Left cardiac atrium (tissue), 4 donors: ENCODE results near the gene IL26. TPM values are rescaled to one million over a fixed set of nuclear protein-coding genes. Genes with fewer than 3 reads are reported as not detected.

Source experiments
- ATAC-seq, 2 donors: fragments of 200-7000 bp; cut with Tn5 transposase; one replicate each; pipeline ENCODE4 v1.9.1; 2020; ENCODE audit warnings: mild to moderate bottlenecking in 2 of 2, moderate library complexity in 2 of 2
- DNase-seq: peaks from one replicate; pipeline ENCODE4 v3.0.0-alpha.2; 2020
- intact Hi-C, 2 donors: fragments of 100-400 bp; cut with DNase I; formaldehyde crosslinking; loops; one replicate each; pipeline versions ENCODE4 v1.14.1 to v1.15.1; 2022 to 2023
- long read RNA-seq: library from polyadenylated mRNA; unstranded; transcript quantifications from one replicate; pipeline ENCODE4 v2.0.0, GENCODE V29; 2021
- total RNA-seq, 2 donors: library from RNA; stranded (reverse); fragmentation: NEBNext Ultra II Directional; extraction: Animal tissue kit (Norgen Biotek cat#: 25700); gene quantifications; one replicate each; pipeline ENCODE4 v1.2.1, GENCODE V29; 2021
- donor health status: DM: no; HTN: yes; CAD: no.
- donor health status: DM: no; HTN: yes; CAD: no; lungs with severe emphysema.
- donor health status: DM: yes; HTN: yes; CAD: no.
- donor health status: Dilated cardiomyopathy.

IL26 gene, protein sequence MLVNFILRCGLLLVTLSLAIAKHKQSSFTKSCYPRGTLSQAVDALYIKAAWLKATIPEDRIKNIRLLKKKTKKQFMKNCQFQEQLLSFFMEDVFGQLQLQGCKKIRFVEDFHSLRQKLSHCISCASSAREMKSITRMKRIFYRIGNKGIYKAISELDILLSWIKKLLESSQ
- total RNA-seq = not detected
- long read RNA-seq = 0 reads

DNA sequence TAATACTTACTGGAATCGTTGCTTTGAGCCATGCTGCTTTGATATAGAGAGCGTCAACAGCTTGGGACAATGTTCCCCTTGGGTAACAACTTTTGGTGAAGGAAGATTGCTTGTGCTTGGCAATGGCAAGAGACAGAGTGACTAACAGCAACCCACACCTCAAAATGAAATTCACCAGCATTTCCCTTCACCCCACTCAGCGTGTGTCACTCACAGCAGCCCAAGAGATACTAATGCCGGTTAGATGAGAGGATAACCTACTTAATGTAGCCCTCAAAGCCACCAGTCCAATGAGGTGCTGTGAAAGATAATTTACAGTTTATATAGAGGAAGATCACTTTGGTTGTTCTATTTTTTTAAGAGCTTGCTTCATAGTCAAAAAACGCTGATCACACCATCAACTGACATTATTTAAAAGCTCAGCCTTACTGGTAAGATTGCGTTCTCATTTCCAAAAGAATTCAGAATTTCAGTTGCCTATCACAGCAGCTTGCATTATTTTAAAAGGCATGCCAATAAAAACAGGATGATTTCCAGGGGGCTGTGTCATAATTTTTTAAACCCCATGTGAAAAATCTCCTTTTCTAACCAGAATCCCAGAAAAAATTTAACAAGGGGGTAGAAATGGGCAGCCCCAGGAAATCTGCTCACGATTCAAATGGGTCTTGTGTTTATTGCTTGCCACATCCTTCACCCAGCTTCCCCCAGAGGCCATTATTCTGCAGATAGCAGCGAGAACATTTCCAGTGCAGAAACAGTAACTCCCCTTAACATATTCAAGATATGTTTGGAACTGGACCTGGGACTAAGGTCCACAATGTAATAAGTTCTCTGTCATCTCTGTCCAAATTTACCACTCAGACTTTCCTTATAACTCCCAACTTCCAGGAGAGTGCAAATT is at the start of gene IL26:
Gene IL26, minus strand, starts transcription at position 235 of the 901 bp plus-strand sequence. Its CDS starts 54 bp downstream, at position 181.
- no peak for DNase-seq
- no peak for ATAC-seq
- intact Hi-C loops = no loop called here

DNA sequence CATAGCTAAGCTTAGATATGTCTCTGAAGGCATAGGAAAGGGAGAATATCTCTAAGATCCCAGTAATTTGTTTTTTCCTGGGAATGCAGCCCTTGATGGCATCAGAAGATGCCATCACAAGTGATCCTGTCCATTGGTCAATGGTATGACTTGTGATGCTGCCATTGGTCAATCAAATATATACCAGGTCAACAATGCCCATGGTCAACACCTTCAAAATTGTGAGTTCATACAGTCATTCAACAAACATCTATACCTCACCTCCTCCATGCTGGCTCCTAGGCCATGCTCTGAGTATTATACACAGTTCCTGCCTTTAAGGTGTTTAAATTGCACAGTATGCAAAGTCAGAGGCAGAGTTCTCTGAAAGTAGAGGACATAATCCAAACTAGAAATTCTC is 47.1 kb upstream of the IL26 start:
- intact Hi-C loops = no loop called here
- DNase-seq (no peak), ATAC-seq (no peak)

DNA sequence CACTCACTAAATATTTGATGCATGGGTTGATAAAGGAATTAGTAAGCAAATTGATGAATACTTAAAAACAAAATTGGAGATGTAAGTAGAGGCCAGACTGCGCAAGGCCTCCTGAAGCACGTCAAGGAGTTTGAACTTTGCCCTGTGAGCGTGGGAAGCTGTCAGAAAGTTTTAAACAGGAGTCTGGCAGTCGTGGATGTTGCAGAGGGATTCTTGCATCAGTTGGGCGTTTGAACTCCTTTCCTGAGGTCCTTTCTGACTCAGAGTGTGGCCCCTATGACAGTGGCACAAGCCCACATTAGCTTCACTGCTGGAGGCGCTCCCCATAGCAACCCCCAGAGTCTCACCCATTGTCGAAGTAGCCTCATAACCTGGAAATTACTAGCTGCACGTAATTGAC is 45.7 kb upstream of the IL26 start:
- DNase-seq (no peak), ATAC-seq (no peak)
- intact Hi-C loops = no loop called here

DNA sequence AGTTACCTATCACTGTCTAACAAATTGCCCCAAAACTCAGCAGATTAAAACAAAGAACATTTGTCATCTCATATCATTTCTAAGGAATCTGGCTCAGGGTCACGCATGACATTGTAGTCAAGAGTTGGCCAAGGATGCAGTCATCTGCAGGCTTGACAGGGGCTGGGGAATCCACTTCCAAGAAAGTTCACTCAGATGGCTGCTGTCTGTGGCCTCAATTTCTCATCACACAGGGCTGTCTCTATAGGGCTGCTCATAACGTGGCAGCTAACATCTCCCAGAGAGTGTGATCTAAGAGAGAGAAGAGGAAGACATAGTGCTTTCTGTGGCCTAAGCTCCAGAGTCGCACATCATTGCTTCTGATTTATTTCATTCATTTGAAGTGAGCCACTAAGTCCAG is 44.7 kb upstream of the IL26 start:
- no peak for ATAC-seq
- intact Hi-C loops = no loop called here
- DNase-seq = no peak

DNA sequence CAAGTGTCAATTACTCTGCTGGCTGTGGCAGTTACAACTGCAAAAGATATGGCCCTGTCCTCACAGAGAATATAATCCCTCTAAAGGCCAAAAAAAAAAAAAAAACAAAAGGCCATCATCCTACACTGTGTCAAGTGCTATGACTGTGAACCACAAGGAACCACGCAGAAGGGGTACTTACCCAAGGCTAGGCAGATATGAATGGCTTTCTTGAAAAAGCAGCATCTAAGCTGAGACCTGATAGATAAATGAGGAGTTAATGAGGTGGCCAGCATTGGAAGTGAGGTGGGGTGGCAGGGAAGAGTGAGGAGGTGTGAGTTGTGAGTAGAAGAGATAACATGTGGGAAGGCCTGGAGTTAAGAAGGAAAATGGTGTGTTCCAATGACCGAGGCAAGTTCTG is 44.2 kb upstream of the IL26 start:
- no peak for DNase-seq
- no peak for ATAC-seq
- intact Hi-C loops = no loop called here

DNA sequence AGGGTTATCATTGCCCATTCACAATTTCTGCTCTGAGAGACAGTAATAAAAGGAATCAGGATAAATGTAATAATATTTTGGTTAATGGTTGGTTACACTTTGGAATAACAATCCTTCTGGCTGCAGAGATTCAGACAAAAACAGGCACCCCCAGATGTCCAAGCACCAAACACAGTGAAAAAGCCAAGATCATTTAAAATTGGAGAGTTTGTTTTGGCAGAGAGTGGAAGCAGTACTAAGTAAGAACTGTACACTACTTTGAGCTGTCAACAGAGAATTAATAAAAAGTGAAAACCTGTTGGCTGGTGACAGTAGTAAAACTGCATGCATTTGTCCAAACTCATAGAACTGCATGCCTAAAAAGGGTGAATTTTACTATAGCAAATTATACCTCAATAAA is 43.4 kb upstream of the IL26 start:
- DNase-seq (no peak), ATAC-seq (no peak)
- intact Hi-C loops = no loop called here

DNA sequence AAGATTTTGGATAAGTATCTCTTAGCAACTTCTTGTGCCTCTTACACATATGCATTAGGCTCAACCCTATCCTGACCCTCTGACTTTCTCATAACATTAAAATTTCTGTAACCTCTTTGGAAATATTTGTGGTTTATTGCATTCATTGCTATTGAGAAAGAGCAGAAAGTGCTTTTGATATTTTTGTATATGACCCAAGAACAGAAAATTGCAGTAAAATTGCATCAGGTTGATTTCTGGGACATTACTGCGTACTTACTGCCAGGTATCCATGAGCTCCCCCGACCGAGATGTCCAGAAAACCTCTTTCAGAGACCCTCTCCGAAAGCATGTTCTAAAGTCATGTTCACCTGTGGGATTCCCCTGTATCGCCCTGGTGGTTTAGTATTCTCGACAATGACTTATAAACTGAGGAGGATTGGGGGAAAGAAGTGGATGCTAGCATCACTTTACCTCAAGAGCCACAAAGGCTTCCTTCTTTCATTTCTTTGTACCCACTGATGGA is 42.3 kb upstream of the IL26 start:
- intact Hi-C loops = no loop called here
- no peak for DNase-seq
- ATAC-seq = no peak

DNA sequence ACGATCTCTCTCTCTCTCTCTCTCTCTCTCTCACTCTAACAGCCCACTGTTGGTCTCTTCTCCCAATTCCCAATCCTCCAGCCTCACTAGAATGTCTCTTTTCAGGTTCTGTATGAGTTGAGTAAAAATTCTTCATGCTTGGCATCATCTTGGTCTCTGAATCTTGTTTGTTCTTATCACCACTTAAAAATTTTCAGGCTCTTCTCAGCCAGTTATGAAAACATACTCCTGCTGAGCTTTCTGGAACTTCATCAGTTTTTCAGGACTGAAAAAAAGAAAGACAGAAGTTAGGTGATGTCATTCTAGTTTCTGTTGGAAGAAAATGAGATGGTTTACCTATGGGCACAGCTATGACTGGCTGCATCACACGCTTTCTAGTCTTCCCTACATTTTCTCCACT is 39.2 kb upstream of the IL26 start:
- intact Hi-C loops = no loop called here
- DNase-seq = no peak
- ATAC-seq = peak in 1 of 2 donors; percentile 63

DNA sequence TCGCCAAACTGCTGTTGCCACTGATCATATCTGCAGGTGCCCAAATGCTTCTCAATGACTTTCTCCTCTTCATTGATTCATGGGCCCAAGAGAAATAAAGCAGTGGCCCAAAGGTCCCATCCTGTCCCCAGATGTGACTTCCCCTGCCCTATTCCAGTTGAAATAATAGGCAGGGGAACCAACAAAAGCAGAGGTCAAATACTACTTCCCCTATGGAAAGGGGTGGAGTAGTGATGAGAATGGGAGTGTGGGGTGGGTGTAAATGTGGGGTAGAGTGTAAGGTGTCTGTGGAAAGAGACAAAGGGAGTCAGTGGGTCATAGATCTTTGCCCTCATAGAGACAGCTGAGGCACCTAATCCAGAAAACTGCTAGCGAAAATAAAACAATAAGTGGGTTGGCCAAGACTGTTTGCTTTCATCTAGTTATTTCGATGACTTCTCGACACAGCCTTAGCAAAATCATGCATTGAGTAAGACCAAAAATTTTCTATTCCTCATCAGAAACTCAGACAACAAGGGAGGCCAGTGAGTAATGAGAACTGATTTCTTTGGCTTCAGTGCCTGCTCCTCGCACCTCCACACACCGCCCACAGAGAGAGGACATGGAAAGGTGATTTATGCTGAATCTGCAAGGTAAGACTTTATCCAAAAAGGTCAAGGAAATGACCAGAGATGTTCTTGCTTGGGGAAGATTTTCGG is 38.7 kb upstream of the IL26 start:
- DNase-seq (no peak), ATAC-seq (peak; percentile 50 to 88)
- intact Hi-C loops = no loop called here

DNA sequence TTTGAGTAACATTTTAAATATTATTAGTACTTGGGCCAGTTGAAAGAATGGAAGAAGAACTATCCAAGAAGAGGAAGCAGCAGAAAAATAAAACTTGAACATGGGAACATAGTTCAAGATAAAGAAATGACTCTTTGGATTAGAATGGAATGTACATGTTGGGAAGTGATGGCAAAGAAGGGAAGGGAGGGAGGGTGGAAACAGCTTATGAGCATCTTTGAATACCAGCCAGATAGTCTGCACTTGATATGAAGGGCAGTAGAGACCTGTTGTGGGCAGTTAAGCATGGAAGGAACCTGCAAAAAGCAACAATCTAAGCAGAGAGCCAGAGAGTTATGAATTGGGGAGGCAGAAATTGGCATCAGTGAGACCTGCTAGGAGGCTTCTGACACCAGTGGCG is 37.8 kb upstream of the IL26 start:
- intact Hi-C loops = no loop called here
- no peak for DNase-seq
- ATAC-seq = peak in 1 of 2 donors; percentile 73

DNA sequence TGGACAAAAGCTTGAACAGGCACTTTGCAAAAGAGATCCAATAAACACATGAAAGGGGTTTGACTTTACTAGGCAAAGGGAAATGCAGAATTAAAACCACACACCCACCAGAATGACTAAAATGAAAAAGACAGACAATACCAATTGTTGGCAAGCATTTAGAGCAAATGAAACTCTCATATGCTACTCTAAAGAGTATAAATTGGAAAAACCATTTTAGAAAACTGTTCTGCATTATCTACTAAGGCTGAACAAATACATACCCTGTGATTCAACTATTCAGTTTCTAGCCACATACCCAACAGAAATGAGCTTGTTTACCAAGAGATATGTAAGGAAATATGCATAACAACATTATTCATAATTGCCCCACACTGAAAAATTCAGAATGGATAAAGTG is 36.3 kb upstream of the IL26 start:
- ATAC-seq (no peak), DNase-seq (no peak)
- intact Hi-C loops = no loop called here

DNA sequence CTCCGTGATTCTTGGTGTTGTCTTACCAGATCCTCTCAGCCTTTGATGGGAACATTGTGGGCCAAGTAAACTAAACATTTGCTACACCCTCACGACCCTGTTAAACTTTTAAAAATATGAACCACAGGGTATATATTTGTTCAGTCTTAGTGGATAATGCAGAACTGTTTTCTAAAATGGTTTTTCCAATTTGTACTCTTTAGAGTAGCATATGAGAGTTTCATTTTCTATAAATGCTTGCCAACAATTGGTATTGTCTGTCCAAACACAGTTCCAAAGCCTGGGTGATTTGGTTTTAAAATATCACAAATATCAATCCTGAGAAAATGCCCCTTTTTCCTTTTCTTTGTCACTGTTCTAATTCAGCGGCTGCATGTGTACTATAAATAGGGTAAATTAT is 34.5 kb upstream of the IL26 start:
- ATAC-seq (no peak), DNase-seq (no peak)
- intact Hi-C loops = no loop called here

DNA sequence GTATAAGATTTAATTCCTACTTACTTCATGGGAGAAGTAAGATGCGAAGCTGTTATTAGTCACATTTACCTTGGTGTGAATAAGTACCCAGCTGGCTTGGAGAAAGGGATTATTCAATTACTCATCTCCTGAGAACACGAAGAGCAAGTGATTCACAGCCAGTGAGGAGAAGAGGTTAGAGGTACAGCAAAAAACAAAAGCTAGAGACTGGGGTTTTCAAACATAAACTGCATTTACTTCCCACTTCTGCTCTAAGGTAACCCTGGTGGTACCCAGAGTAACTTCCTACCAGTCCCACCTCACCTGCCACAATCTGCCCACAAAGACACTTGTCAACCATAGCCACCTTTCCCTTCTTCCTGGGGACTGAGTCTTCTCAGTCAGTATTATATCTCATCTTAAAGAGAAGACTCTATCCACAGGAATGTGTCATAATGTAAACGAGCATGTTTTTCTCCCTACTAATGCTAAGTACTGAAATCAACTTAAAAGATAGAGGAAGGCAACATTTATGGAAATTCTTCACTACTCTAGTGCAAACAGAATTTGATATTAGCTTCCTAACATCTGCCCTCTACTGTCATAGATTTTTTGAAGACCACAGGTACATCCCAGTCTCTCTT is 33.8 kb upstream of the IL26 start:
- intact Hi-C loops = no loop called here
- DNase-seq (no peak), ATAC-seq (peak in 1 of 2 donors; percentile 78)

DNA sequence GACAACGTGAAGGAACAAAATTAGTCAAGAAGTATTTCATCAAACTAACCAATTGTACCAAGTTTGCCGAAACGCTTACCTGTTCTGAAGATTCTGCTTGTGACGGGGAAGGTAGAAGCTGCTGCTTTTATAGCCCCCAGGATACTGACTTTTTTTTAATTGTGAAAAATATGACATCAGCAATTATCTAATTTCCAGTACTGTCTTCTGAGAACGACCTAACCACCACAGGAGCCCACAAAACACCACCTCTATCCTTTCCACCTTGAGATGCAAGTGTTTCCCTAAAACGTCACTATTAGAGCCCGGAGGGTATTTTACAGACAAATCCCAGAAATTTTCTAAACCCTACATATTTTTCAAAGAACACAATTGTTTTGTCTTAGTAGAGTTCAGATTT is 27.9 kb upstream of the IL26 start, which contains the start of gene IL22:
Gene IL22, minus strand, starts transcription at position 101 of the 400 bp plus-strand sequence. CDS start 156 bp downstream, outside the sequence.
- no peak for DNase-seq
- ATAC-seq = no peak
- intact Hi-C loops = no loop called here

DNA sequence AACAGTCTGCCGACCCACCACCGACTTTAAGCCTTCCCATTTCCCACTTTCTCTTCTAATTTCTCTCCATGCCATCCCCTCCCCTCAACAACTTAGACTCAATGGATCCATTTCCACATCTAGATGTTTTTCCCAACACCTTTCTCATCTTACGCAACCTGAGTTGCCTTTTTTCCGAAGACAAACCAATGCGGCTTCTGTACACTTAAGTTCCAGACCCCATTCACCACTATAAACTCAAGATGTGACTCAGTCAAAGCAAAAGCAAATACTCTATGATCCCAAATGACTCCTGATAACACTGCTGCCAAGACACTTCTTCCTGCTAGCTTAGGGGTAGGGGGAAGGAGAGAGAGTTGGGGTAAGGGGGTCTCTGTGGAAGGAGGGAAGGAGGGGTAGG is 26.5 kb upstream of the IL26 start:
- intact Hi-C loops = no loop called here
- DNase-seq = no peak

DNA sequence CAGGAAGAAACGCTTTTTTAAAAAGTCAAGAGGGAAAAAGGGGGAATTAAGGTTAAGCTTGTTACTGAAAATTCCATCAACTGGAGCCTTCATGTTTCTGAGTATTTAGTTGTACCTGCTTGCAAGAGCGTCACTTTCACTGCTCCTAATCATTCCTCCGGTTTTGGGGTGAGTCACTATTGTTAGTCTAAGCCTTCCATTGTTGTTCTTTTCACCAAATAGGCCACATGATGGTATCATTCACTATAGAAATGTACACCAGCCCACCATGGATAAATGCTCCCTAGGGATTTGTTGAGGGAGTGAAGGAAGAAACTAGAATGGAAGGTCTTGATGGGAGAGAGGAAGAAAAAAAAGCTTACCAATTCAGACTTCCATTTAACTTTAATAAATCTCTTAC is 24.8 kb upstream of the IL26 start:
- intact Hi-C loops = no loop called here
- DNase-seq (no peak), ATAC-seq (no peak)

More for the DNA sequence above, 26.5 kb upstream of the IL26 start:
- ATAC-seq = no peak

DNA sequence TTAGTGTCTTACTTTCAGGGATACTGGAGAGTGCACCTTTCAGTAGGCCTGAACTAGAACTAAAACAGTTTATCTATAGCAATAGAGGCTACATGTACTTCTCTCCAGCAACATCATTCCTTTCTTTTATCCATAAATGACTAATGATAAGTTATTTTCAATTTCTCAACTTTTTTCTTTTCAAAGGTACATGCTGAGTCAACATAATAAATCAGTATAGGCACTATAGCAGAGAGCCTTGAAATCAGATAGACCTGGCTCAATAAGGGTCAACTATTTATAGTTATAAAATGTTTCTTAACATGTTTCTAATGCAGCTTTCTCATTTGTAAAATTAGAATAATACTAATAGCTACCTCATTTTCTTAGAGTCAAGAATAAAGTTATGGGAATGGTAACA is 22.2 kb upstream of the IL26 start:
- no peak for ATAC-seq
- DNase-seq = no peak
- intact Hi-C loops = no loop called here

DNA sequence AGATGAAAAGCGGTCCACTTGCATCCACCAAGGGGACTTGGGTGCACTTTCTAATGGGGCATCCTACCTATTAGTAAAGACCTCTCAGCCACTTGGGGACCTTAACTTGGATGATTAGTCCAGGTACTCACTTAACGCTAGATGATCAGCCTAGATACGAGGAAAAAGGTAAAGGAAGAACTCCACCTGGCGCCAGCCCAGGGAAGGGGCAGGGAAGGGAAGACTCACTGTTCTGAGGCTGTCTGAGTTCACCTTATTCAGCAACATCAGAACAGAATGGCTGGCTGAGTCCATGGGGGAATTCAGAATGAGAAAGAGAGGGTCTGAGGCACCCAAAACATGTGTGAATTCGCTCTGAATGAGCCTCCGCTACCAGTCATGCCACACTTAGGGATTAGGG is 20.7 kb upstream of the IL26 start:
- intact Hi-C loops = no loop called here
- DNase-seq = no peak
- ATAC-seq = peak in 1 of 2 donors; percentile 16

DNA sequence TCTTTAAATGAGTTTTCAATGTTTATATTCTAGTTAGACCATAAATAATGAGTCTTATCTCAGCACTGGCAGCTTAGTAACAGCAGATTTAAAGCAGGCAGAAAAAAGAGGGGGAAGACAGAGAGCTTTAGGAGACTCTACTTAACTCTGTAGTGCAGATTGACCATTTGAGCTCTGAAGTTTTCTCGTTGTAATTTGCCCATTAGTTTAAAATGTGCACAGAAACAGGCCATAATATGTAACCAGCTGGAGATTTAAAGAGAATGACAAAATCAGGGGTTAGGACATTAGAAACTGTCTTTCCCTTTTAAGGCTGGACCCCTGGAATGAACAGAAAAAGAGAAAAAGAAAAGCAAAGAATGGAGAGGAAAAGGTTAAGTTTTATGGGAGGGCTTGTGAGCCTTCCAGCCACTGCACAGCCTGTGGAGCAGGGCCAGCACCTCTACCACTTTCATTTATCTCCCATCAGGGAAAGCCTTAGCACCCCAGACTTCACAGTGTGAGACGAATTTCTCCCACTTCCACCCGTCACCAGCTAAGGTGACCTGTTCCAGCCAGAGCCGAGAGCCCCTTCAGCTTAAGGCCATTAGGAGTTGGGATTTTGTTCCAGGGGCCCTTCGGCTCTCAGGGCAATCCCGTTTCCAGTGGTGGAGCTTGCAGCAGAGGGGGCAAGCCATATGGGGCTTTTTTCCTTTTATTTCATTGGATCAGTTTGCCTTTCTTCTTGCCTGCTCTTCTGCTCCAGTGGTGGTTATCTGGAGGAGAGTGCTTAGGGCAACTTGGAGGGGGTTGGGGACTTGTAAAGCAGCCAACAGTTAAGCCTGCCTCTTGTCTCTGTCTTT is 19.8 kb upstream of the IL26 start:
- intact Hi-C loops = no loop called here
- ATAC-seq = peak; percentile 71 to 81

More for the DNA sequence above, 19.8 kb upstream of the IL26 start:
- no peak for DNase-seq
